Smooth muscle cell (in vitro differentiated cells): ENCODE measurements around the gene FAM209B. TPM values are rescaled to one million over a fixed set of nuclear protein-coding genes. Genes with fewer than 3 reads are reported as not detected.

Source experiments
- DNase-seq: peaks from one replicate; lab custom pipeline; 2025; ENCODE audit not compliant: unreplicated experiment; lab: John Stamatoyannopoulos, UW
- H2AFZ ChIP-seq: fragments of 200-600 bp; sonication (generic); 2 replicates; pipeline ENCODE4 v1.6.0; 2016; ENCODE audit warnings: antibody characterized with exemption, low read depth, mild to moderate bottlenecking
- H3F3A ChIP-seq: fragments of 200-600 bp; sonication (generic); 2 replicates; pipeline ENCODE4 v1.6.0; 2017; ENCODE audit warnings: antibody characterized with exemption, low read depth
- H3K27ac ChIP-seq: fragments of 200-600 bp; sonication (generic); 2 replicates; pipeline ENCODE4 v1.5.1; 2016; ENCODE audit warnings: low read depth, mild to moderate bottlenecking
- H3K27me3 ChIP-seq: fragments of 200-600 bp; sonication (generic); 2 replicates; pipeline ENCODE4 v1.6.1; 2016; ENCODE audit warnings: low read depth, mild to moderate bottlenecking
- H3K36me3 ChIP-seq: fragments of 200-600 bp; sonication (generic); 2 replicates; pipeline ENCODE4 v1.5.1; 2016; ENCODE audit warnings: low read depth
- H3K4me1 ChIP-seq: fragments of 200-600 bp; sonication (generic); 2 replicates; pipeline ENCODE4 v1.5.1; 2016; ENCODE audit warnings: low read depth
- H3K4me2 ChIP-seq: fragments of 200-600 bp; sonication (generic); 2 replicates; pipeline ENCODE4 v1.6.0; 2016; ENCODE audit warnings: mild to moderate bottlenecking
- H3K4me3 ChIP-seq: fragments of 200-600 bp; sonication (generic); 2 replicates; pipeline ENCODE4 v1.5.1; 2016; ENCODE audit warnings: mild to moderate bottlenecking
- H3K79me2 ChIP-seq: fragments of 200-600 bp; sonication (generic); 2 replicates; pipeline ENCODE4 v1.6.0; 2016; ENCODE audit warnings: low read depth, mild to moderate bottlenecking
- H3K9ac ChIP-seq: fragments of 200-600 bp; sonication (generic); 2 replicates; pipeline ENCODE4 v1.6.0; 2016; ENCODE audit warnings: low read depth
- H3K9me3 ChIP-seq: fragments of 200-600 bp; sonication (generic); replicated peaks from 2 replicates; pipeline ENCODE4 v1.5.1; 2016; ENCODE audit warnings: low read depth
- H4K20me1 ChIP-seq: fragments of 200-600 bp; sonication (generic); 2 replicates; pipeline ENCODE4 v1.6.0; 2016; ENCODE audit warnings: low read depth
- WGBS: methylation state at CpG from one replicate; pipeline ENCODE4 v1.1.7; 2016; ENCODE audit warnings: low lambda C conversion rate; 5-methylcytosine and 5-hydroxymethylcytosine counted together
- polyA plus RNA-seq: library from polyadenylated mRNA; unstranded; fragments of >200 nt; fragmentation: Nextera tagmentation; extraction: Ambion mirVana; gene quantifications from 2 replicates; pipeline ENCODE4 v1.2.1, GENCODE V29; 2016
- total RNA-seq: library from RNA; depleted of rRNA; stranded (reverse); fragments of >200 nt; gene quantifications from 2 replicates; pipeline ENCODE4 v1.2.3, GENCODE V29; 2014
- TF ChIP-seq, protein P1 (sequence below): fragments of 200-600 bp; sonication (generic); IDR thresholded peaks from 2 replicates; pipeline ENCODE4 v1.5.1; 2017; ENCODE audit warnings: borderline replicate concordance, mild to moderate bottlenecking, antibody characterized with exemption; ENCODE audit not compliant: insufficient read depth, poor library complexity, severe bottlenecking

Gene FAM209B
- total and polyA plus RNA-seq, 2 experiments from 2014 or later = 1.4 to 2.6 TPM

DNA sequence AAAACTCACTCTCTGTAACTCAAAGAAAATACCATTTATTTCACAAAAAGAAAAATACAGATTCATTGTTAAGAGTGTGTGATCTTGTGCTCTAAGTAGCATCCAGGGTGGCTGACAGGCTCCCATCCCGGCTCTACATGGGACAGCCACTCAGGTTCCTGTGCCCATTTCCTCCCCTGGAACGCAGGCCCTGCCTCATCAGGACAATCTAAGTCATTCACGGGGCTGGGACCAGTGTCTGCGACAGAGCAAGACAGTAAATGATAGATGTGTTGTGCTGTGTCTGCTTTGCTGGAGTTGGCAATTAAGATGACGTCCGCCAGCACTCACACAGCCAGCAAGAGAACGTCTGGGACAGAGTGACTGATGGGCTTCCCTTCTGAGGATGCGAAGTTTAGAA lies 15.4 kb upstream of the FAM209B start:
- peaks cover 10% of the 10 kb centered on the region for H3K9me3 ChIP-seq
- no peak overlapping the region for H3K4me2 ChIP-seq
- H3K27ac ChIP-seq = no peak overlapping the region
- H3F3A ChIP-seq = no peaks in the 10 kb centered on the region
- no peak for DNase-seq
- no peak overlapping the region for H2AFZ ChIP-seq
- H3K9ac ChIP-seq = no peak overlapping the region
- WGBS = 91% methylated on average over 8 of the region's 8 CpGs
- no peaks in the 10 kb centered on the region for H3K79me2 ChIP-seq
- H3K4me1 ChIP-seq = no peaks in the 10 kb centered on the region
- no peaks in the 10 kb centered on the region for H4K20me1 ChIP-seq
- no peaks in the 10 kb centered on the region for H3K27me3 ChIP-seq
- no peak overlapping the region for H3K4me3 ChIP-seq
- H3K36me3 ChIP-seq = peaks cover 10% of the 10 kb centered on the region
- TF ChIP-seq, protein P1, sequence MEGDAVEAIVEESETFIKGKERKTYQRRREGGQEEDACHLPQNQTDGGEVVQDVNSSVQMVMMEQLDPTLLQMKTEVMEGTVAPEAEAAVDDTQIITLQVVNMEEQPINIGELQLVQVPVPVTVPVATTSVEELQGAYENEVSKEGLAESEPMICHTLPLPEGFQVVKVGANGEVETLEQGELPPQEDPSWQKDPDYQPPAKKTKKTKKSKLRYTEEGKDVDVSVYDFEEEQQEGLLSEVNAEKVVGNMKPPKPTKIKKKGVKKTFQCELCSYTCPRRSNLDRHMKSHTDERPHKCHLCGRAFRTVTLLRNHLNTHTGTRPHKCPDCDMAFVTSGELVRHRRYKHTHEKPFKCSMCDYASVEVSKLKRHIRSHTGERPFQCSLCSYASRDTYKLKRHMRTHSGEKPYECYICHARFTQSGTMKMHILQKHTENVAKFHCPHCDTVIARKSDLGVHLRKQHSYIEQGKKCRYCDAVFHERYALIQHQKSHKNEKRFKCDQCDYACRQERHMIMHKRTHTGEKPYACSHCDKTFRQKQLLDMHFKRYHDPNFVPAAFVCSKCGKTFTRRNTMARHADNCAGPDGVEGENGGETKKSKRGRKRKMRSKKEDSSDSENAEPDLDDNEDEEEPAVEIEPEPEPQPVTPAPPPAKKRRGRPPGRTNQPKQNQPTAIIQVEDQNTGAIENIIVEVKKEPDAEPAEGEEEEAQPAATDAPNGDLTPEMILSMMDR = no peak

DNA sequence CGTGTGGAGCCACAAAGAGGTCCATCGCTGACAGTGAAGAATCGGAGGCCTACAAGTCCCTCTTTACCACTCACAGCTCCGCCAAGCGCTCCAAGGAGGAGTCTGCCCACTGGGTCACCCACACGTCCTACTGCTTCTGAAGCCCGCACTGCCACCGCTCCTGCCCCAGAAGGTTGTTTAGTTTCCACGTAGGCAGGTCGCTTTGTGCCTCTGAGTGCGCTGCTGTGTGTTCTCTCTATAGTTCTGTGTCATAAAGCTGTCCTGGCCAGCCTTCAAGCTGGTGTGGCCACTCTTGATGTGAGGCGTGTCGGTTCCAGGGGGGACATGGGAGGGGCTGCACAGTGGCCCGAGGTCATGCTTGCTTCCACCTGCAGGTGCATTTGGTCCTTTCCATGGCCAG lies 14.9 kb upstream of the FAM209B start:
- DNase-seq = no peak
- TF ChIP-seq, protein P1 = no peak
- no peaks in the 10 kb centered on the region for H3K27me3 ChIP-seq
- no peak overlapping the region for H3K27ac ChIP-seq
- no peak overlapping the region for H2AFZ ChIP-seq
- H3F3A ChIP-seq = no peaks in the 10 kb centered on the region
- H3K79me2 ChIP-seq = no peaks in the 10 kb centered on the region
- no peaks in the 10 kb centered on the region for H3K4me1 ChIP-seq
- no peaks in the 10 kb centered on the region for H4K20me1 ChIP-seq
- no peak overlapping the region for H3K4me2 ChIP-seq
- H3K9ac ChIP-seq = no peak overlapping the region
- H3K4me3 ChIP-seq = no peak overlapping the region
- H3K36me3 ChIP-seq = peaks cover 10% of the 10 kb centered on the region
- peaks cover 10% of the 10 kb centered on the region for H3K9me3 ChIP-seq
- WGBS = 97% methylated on average over 14 of the region's 14 CpGs

DNA sequence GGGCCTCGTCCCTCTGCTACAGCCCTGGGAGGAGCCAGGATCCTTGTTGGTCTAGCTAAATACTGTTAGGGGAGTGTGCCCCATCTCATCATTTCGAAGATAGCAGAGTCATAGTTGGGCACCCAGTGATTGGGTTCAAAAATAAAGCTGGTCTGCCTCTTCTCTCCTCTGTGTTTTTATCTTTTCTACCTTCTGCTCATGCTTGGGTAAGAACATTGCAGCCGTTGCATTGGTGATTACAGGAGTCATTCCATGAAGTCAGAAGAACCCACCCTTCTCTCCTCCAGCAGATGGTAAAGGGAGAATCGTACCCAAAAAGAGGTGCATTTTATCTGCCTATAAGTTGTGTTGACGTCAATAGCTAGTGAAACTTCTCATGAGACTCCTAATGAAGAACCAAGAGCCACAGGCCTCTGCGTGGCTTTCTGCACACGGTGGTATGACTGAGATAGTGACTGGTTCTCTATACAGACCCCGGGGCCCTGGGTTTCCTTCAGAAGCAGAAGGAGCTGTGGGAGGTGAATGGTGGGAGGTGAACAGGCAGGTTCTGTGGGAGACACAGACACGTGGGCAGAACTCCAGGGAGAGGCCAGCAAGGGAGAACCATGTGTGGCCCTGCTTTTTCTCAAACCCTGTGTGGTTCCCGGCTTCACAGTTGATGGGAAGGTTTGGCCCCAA lies 14.2 kb upstream of the FAM209B start:
- no peaks in the 10 kb centered on the region for H3K4me1 ChIP-seq
- no peaks in the 10 kb centered on the region for H4K20me1 ChIP-seq
- H3K4me2 ChIP-seq = no peak overlapping the region
- no peak overlapping the region for H3K27ac ChIP-seq
- H3F3A ChIP-seq = no peaks in the 10 kb centered on the region
- no peak overlapping the region for H3K4me3 ChIP-seq
- peaks cover 10% of the 10 kb centered on the region for H3K9me3 ChIP-seq
- no peaks in the 10 kb centered on the region for H3K79me2 ChIP-seq
- TF ChIP-seq, protein P1 = no peak
- H2AFZ ChIP-seq = no peak overlapping the region
- 97% methylated on average over 10 of the region's 10 CpGs for WGBS
- H3K27me3 ChIP-seq = no peaks in the 10 kb centered on the region
- H3K9ac ChIP-seq = no peak overlapping the region
- H3K36me3 ChIP-seq = peaks cover 10% of the 10 kb centered on the region
- DNase-seq = no peak

DNA sequence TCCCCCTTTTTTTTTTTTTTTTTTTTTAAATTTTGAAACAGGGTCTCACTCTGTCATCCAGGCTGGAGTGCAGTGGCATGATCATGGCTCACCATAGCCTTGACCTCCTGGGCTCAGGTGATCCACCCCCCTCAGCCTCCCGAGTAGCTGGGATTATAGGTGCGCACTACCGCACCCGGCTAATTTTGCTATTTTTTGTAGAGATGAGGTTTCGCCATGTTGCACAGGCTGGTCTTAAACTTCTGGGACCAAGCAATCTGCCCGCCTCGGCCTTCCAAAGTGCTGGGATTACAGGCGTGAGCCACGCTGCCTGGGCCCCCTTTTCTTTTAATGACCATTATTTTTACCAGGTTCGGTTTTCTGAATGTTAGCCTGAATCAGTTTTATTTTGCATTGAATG lies 13.5 kb upstream of the FAM209B start:
- no peak overlapping the region for H3K4me3 ChIP-seq
- H3K4me1 ChIP-seq = no peaks in the 10 kb centered on the region
- no peak overlapping the region for H3K27ac ChIP-seq
- no peak overlapping the region for H3K4me2 ChIP-seq
- TF ChIP-seq, protein P1 = no peak
- H3K9me3 ChIP-seq = peaks cover 10% of the 10 kb centered on the region
- no peaks in the 10 kb centered on the region for H3F3A ChIP-seq
- H3K79me2 ChIP-seq = no peaks in the 10 kb centered on the region
- no peak overlapping the region for H2AFZ ChIP-seq
- DNase-seq = no peak
- H4K20me1 ChIP-seq = no peaks in the 10 kb centered on the region
- peaks cover 10% of the 10 kb centered on the region for H3K36me3 ChIP-seq
- no peak overlapping the region for H3K9ac ChIP-seq
- WGBS = 100% methylated on average over 10 of the region's 10 CpGs
- no peaks in the 10 kb centered on the region for H3K27me3 ChIP-seq
